ENCODE measurements around the gene UBASH3A. TPM values are rescaled to one million over a fixed set of nuclear protein-coding genes. Genes with fewer than 3 reads are reported as not detected.
A peak's percentile ranks its signal among the peaks of the same experiment; 100 is the strongest.

UBASH3A gene
- total RNA-seq, 6 experiments from 2014 or later, result 0.12 to 0.50 (median 0.15) TPM

GRCh38 chr21:42448686-42449085, 45.0 kb downstream of the UBASH3A start:
- no peak for DNase-seq
- Histone ChIP-seq H3K36me3 (no peaks in the 10 kb centered on the region), H3K4me1 (no peaks in the 10 kb centered on the region), H3K27me3 (no peaks in the 10 kb centered on the region), H3K9me3 (no peaks in the 10 kb centered on the region), H3K27ac (no peak overlapping the region), H3K4me3 (no peak overlapping the region)
- ATAC-seq, result no peak
- 40% methylated on average over 1 of the region's 3 CpGs for WGBS (ENCODE audit: insufficient coverage, low coverage, low lambda C conversion rate, missing lambda C conversion rate)
- TF ChIP-seq POLR2A (IDR thresholded peaks at IDR 0.05) (no peak), CTCF (IDR thresholded peaks at IDR 0.05) (no peak)
- intact Hi-C loops (cut with DNase I), result loop anchor here in 1 of 2 donors (10.0 kb wide), 1 partner anchor 304 kb away; no protein-coding TSS in a partner anchor

DNA sequence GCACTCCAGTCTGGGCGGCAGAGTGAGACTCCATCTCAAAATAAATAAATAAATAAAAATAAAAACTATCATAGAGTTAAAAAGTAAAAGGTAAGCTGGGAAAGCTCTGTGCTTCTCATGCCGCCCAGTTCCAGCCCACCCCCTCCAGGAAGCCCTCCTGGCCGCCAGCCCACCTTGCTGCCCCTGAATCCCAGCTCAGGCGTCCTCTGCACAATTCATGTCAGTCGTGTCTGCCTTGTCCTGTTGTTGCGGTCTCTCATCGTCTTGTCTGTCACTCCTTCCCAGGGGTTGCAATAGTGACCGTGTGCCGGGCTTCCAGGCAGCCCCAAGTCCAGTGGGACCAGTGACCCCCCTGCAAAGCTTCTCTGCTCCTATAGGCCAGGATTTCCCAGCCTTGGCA, 48.2 kb downstream of the UBASH3A start:
- H3K9me3 ChIP-seq, result no peaks in the 10 kb centered on the region
- no peaks in the 10 kb centered on the region for H3K4me1 ChIP-seq
- H3K27ac ChIP-seq, result no peak overlapping the region
- H3K4me3 ChIP-seq, result no peak overlapping the region
- H3K36me3 ChIP-seq, result no peaks in the 10 kb centered on the region
- intact Hi-C loops (cut with DNase I), result no loop called here
- TF ChIP-seq CTCF (IDR thresholded peaks at IDR 0.05) (no peak), POLR2A (IDR thresholded peaks at IDR 0.05) (no peak)
- no peaks in the 10 kb centered on the region for H3K27me3 ChIP-seq
- ATAC-seq, result no peak
- no peak for DNase-seq
- WGBS (ENCODE audit: insufficient coverage, low coverage, low lambda C conversion rate, missing lambda C conversion rate), result 94% methylated on average over 6 of the region's 9 CpGs

- ATAC-seq, result no peak
- H3K27ac ChIP-seq, result no peak overlapping the region
- no peaks in the 10 kb centered on the region for H3K27me3 ChIP-seq
- H3K9me3 ChIP-seq, result no peaks in the 10 kb centered on the region
- TF ChIP-seq POLR2A (IDR thresholded peaks at IDR 0.05), result no peak
- TF ChIP-seq CTCF (IDR thresholded peaks at IDR 0.05), result no peak
- H3K36me3 ChIP-seq, result no peaks in the 10 kb centered on the region
- H3K4me3 ChIP-seq, result no peak overlapping the region
- H3K4me1 ChIP-seq, result no peaks in the 10 kb centered on the region
- DNase-seq, result no peak
- intact Hi-C loops (cut with DNase I), result no loop called here
- WGBS (ENCODE audit: insufficient coverage, low coverage, low lambda C conversion rate, missing lambda C conversion rate), result 86% methylated on average over 8 of the region's 22 CpGs
Observed at GRCh38 chr21:42452401-42453223, 48.9 kb downstream of the UBASH3A start.

- Histone ChIP-seq H3K27ac (no peak overlapping the region), H3K27me3 (no peaks in the 10 kb centered on the region), H3K9me3 (no peaks in the 10 kb centered on the region), H3K4me1 (no peaks in the 10 kb centered on the region), H3K4me3 (no peak overlapping the region), H3K36me3 (no peaks in the 10 kb centered on the region)
- WGBS (ENCODE audit: insufficient coverage, low coverage, low lambda C conversion rate, missing lambda C conversion rate), result 58% methylated on average over 10 of the region's 18 CpGs
- TF ChIP-seq CTCF (IDR thresholded peaks at IDR 0.05) (no peak), POLR2A (IDR thresholded peaks at IDR 0.05) (no peak)
- DNase-seq (no peak), ATAC-seq (peak in 1 of 4 donors; percentile 28)
- intact Hi-C loops (cut with DNase I), result no loop called here
Observed at GRCh38 chr21:42453224-42453985, 49.7 kb downstream of the UBASH3A start.
